Activated CD8-positive, alpha-beta memory T cell treated with anti-CD3 and anti-CD28 coated beads for 4 hours (primary cell): ENCODE measurements around the gene RBM47.
"Not testable (repeated sequence)": the region's sequence is repeated elsewhere in the genome, so short reads cannot be mapped to it uniquely, and the experiment has no call there.

Experiments used
- DNase-seq, 2 donors: peaks; one replicate each; pipeline ENCODE4 v3.0.0-alpha.2; 2020; ENCODE audit warnings: low read depth in 2 of 2

Gene RBM47

GRCh38 chr4:40407468-40407867 lies 222.2 kb downstream of the RBM47 start:
- not testable (repeated sequence) for DNase-seq

- no peak for DNase-seq
Measured at GRCh38 chr4:40406340-40406739, 223.3 kb downstream of the RBM47 start.

- DNase-seq: no peak
Measured at GRCh38 chr4:40405193-40405592, 224.5 kb downstream of the RBM47 start.

- DNase-seq: no peak
Measured at GRCh38 chr4:40403081-40403480, 226.6 kb downstream of the RBM47 start.

- DNase-seq: no peak
Measured at GRCh38 chr4:40402556-40402955, 227.1 kb downstream of the RBM47 start.

- DNase-seq: no peak
Measured at GRCh38 chr4:40401631-40402030, 228.0 kb downstream of the RBM47 start.

GRCh38 chr4:40401096-40401495 lies 228.6 kb downstream of the RBM47 start:
- DNase-seq: no peak

GRCh38 chr4:40399578-40399977 lies 230.1 kb downstream of the RBM47 start:
- no peak for DNase-seq

- DNase-seq: no peak
Measured at GRCh38 chr4:40395908-40396793, 233.5 kb downstream of the RBM47 start.

- no peak for DNase-seq
Measured at GRCh38 chr4:40395166-40395900, 234.3 kb downstream of the RBM47 start.

- DNase-seq: no peak
Measured at GRCh38 chr4:40394236-40394635, 235.4 kb downstream of the RBM47 start.

- DNase-seq: not testable (repeated sequence)
Measured at GRCh38 chr4:40392241-40392640, 237.4 kb downstream of the RBM47 start.

- no peak for DNase-seq
Measured at GRCh38 chr4:40389986-40390385, 239.7 kb downstream of the RBM47 start.

GRCh38 chr4:40388239-40388638 lies 241.4 kb downstream of the RBM47 start:
- DNase-seq: no peak

- DNase-seq: no peak
Measured at GRCh38 chr4:40380647-40381046, 249.0 kb downstream of the RBM47 start.

- DNase-seq: no peak
Measured at GRCh38 chr4:40379248-40379647, 250.4 kb downstream of the RBM47 start.

- no peak for DNase-seq
Measured at GRCh38 chr4:40378619-40379018, 251.0 kb downstream of the RBM47 start.

- no peak for DNase-seq
Measured at GRCh38 chr4:40377512-40378365, 251.9 kb downstream of the RBM47 start.

- DNase-seq: no peak
Measured at GRCh38 chr4:40375620-40376019, 254.0 kb downstream of the RBM47 start.

GRCh38 chr4:40375095-40375494 lies 254.6 kb downstream of the RBM47 start:
- no peak for DNase-seq

GRCh38 chr4:40373636-40374035 lies 256.0 kb downstream of the RBM47 start:
- DNase-seq: no peak
